Right kidney (tissue), 9 donors: ENCODE results near the gene SMAD6.

Experiments
- DNase-seq: peaks from one replicate; pipeline ENCODE4 v3.0.0-alpha.2; 2016
- long read RNA-seq, 8 donors: transcript quantifications; one replicate each; lab custom pipeline, GENCODE V29; 2026

Gene SMAD6
- long read RNA-seq, donor 1, full-length matches to known transcripts: 12 of 18 reads
- long read RNA-seq, donor 1, partial matches to known transcripts: 6 of 18 reads
- long read RNA-seq, donor 1, other reads (novel, unspliced or antisense): 0 of 18 reads
- long read RNA-seq, donor 2, full-length matches to known transcripts: 5 of 5 reads
- long read RNA-seq, donor 2, partial matches to known transcripts: 0 of 5 reads
- long read RNA-seq, donor 2, other reads (novel, unspliced or antisense): 0 of 5 reads
- long read RNA-seq, donor 3, full-length matches to known transcripts: 4 of 4 reads
- long read RNA-seq, donor 3, partial matches to known transcripts: 0 of 4 reads
- long read RNA-seq, donor 3, other reads (novel, unspliced or antisense): 0 of 4 reads
- long read RNA-seq, donor 4, full-length matches to known transcripts: 16 of 44 reads
- long read RNA-seq, donor 4, partial matches to known transcripts: 28 of 44 reads
- long read RNA-seq, donor 4, other reads (novel, unspliced or antisense): 0 of 44 reads
- long read RNA-seq, donor 5, full-length matches to known transcripts: 13 of 13 reads
- long read RNA-seq, donor 5, partial matches to known transcripts: 0 of 13 reads
- long read RNA-seq, donor 5, other reads (novel, unspliced or antisense): 0 of 13 reads
- long read RNA-seq, donor 6, full-length matches to known transcripts: 17 of 50 reads
- long read RNA-seq, donor 6, partial matches to known transcripts: 33 of 50 reads
- long read RNA-seq, donor 6, other reads (novel, unspliced or antisense): 0 of 50 reads
- long read RNA-seq, donor 7: 0 reads
- long read RNA-seq, donor 8, full-length matches to known transcripts: 16 of 16 reads
- long read RNA-seq, donor 8, partial matches to known transcripts: 0 of 16 reads
- long read RNA-seq, donor 8, other reads (novel, unspliced or antisense): 0 of 16 reads

DNA sequence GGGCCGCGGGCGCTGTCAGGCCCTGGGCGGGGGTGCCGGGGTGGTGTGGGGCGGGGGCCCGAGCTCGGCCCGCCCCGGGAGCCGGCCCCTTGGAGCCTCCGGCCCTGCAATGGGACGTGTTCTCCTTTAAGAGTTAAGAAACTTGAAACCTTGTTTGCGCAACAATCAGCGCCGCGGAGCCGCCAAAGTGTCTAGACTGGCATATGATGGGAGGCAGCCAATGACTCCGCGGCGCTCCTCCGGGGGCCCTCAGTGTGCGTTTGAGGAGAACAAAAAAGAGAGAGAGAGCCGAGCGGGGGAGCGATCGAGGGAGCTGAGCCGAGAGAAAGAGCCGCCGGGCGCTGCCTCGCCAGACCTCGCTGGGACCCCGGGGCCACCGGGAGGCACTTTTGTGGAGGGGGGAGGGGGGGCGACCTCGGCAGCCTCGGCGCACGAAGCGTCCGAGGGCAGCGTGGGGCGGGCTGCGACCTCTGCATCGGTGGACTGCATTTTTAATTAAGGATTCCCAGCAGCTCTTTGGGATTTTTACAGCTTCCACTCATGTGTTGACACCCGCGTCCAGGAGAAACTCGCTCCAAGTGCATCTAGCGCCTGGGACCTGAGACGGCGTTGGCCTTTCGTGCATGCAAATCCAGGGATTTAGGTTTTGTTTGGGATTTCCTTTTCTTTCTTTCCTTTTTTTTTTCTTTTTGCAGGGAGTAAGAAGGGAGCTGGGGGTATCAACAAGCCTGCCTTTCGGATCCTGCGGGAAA is at the start of gene SMAD6:
TSS of gene SMAD6 (plus strand) at position 202 of the 752 bp plus-strand sequence. CDS start 1,023 bp downstream, outside the sequence.
- DNase-seq: peak; percentile 81

DNA sequence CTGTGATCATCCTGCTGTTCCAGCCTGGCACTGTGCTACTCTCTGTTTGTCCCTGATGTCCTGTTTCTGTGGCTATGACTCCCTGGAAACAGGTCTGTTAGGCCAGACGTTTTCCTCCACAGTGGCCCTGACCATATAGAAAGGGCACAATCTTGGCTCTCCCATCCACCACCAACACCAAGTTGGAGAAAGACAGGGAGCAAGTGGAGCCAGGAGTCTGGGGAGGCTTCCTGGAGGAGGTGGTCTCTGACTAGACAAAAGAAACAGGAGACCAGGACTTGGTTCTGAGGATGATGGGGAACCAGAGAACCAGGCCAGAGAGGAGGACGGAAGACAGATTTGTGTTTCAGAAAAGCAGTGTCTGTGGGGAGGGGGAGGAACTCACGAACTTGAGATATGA is 49.2 kb upstream of the SMAD6 start:
- DNase-seq: no peak

GRCh38 chr15:66653398-66653797 is 48.6 kb upstream of the SMAD6 start:
- DNase-seq: no peak

- no peak for DNase-seq
Measured at GRCh38 chr15:66653852-66654251, 48.2 kb upstream of the SMAD6 start.

DNA sequence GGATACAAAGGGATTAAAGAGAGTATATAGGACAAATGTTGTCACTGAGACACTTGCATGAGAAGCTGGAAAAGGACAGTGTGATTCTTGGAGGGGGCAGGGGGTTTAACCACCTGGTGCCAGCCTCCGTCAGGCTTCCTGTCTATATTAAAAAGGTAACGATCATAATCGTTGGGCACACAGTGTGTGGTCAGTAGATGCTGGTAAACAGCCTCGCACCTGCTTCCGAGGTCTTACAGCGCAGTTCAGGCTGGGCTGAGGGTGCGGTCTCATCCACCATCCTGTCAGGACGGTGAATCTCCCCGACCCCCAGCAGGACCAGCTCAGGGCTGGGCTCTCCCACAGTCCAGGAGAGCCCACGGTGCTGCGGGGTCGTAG is 47.7 kb upstream of the SMAD6 start:
- DNase-seq: no peak

- peak; percentile 48 for DNase-seq
Measured at GRCh38 chr15:66654739-66655375, 47.2 kb upstream of the SMAD6 start.

- peak; percentile 46 for DNase-seq
Measured at GRCh38 chr15:66655511-66655910, 46.5 kb upstream of the SMAD6 start.

DNA sequence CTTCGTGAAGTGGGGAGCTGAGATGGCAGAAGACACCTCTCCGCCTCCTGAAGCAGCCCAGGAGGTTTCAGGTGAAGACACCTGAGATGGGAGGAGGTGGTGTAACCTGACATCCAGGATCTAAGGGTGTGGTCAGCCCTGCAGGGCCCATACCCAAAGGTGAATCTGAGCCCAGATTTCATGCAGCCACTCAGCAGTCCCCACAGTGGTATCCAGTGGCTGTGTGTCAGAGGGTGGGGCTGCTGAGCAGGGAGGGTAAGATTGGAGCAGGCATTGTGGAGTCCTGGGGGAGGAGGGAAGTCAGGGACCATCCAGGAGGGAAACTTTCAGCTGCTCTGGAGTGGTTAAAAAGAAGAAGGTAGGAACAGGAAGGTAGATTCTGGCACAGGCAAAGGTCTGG is 46.0 kb upstream of the SMAD6 start:
- DNase-seq: no peak

- peak; percentile 37 for DNase-seq
Measured at GRCh38 chr15:66657185-66658020, 44.6 kb upstream of the SMAD6 start.

DNA sequence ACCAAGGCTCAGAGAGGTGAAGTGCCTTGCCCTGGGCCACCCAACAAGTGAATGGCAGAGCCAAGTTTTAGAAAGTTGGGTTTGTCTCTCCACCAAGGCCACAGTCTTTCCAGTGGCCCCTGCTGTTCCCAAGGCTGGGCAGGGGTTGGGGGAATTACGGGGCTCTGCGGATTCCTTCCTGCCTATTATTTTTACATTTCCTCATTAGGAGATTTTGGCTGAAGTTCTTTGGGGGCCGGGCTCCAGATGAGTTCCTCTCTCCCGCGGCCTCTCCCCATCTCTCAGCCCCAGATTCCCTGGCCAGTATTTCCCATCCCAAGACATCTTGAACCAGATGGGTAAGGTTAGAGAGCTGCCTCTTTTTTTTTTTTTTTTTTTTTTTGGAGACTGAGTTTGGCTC is 44.0 kb upstream of the SMAD6 start:
- DNase-seq: no peak

- DNase-seq: no peak
Measured at GRCh38 chr15:66658855-66659254, 43.2 kb upstream of the SMAD6 start.

DNA sequence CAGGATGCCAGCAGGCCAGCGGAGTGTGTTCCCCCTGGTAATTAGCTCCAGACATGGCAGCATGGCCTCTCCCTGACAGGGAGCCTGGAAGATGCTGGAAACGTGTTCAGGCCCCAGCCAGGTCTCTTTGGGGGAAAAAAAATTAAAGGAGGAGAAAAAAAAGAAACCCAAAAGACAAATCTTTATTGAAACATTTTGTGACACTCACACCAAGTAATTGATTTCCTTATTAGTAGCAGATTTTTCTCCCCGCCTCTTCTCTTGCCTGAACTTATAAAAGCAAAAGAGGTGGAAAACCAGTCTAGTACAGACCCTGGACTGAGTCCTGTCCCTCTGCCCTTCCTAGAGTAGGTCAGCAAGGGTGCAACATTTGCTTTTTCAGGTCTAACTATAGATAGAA is 42.7 kb upstream of the SMAD6 start:
- no peak for DNase-seq

- no peak for DNase-seq
Measured at GRCh38 chr15:66661432-66662096, 40.5 kb upstream of the SMAD6 start.

- no peak for DNase-seq
Measured at GRCh38 chr15:66662522-66662921, 39.5 kb upstream of the SMAD6 start.

- no peak for DNase-seq
Measured at GRCh38 chr15:66663664-66664063, 38.4 kb upstream of the SMAD6 start.

- DNase-seq: no peak
Measured at GRCh38 chr15:66670175-66670574, 31.9 kb upstream of the SMAD6 start.

- DNase-seq: peak; percentile 27
Measured at GRCh38 chr15:66670762-66671580, 31.1 kb upstream of the SMAD6 start.

DNA sequence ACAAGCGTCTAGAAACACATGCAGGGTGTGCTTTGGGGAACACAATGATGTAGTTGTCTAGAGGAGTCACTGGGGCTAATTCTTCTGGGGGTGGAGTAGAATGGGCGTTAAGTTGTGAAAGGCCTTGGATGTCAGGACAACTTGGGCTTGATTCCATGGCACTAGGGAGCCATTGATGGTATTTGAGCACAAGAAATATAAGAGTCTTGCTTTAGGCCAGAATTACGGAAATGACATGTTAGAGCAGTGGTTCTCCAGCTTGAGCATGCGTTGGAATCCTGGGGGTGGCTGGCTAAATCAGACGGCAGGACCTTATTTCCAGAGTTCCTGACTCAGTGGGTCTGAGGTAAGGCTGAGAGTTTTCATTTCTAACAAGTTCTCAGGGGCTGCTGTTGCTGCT is 29.2 kb upstream of the SMAD6 start:
- no peak for DNase-seq
